ENCODE data around the gene DPH5. TPM values are rescaled to one million over a fixed set of nuclear protein-coding genes. Genes with fewer than 3 reads are reported as not detected.

Gene DPH5
- total and polyA plus RNA-seq, 2 of the 4 experiments (the other 2 are of a cell fraction): 32.3 to 42.0 TPM

DNA sequence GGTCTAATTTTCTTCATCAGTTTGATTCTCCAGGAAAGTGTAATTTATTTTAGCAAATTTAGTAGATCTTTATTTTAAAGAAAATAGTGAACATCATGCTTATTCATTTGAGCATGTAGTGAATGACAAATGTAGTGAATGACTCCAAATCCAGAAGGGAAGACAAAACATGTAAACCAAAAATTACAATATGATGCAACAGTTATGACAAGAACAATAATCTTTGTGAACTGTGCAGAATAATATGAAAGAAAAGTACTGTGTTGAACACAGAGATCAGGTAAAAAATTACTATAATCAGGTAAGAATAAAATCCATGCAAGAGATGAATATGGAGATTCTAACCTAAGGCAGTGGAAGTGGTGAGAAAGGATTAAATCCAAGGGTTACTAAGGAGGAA is 30.0 kb upstream of the DPH5 start:
- H3K79me1 ChIP-seq (ENCODE audit: low read depth in 1 of 2, low read length in 2 of 2): no peaks in the 10 kb centered on the region; a peak in 1 of 4 replicates
- no peak overlapping the region for H3K56ac ChIP-seq (ENCODE audit: extremely low read depth, insufficient read depth, low read length)
- H2BK120ac ChIP-seq (ENCODE audit: low read depth, low read length): no peak overlapping the region
- H2AK9ac ChIP-seq (replicated peaks; ENCODE audit: low read depth, low read length, poor library complexity): no peak overlapping the region
- POLR2A ChIA-PET (ENCODE audit: unreplicated experiment): no interaction called here
- H2AK5ac ChIP-seq (ENCODE audit: low read depth, low read length): no peak overlapping the region
- H3K9ac ChIP-seq (ENCODE audit: low read depth, low read length): no peak overlapping the region
- no peak overlapping the region for H4K91ac ChIP-seq (ENCODE audit: insufficient read depth, low read depth, low read length)
- no TSS peak for BruUV-seq (replicated peaks)
- no peaks in the 10 kb centered on the region for H3K27me3 ChIP-seq (ENCODE audit: control insufficient read depth, insufficient read depth, low read length)
- H3K4me2 ChIP-seq (ENCODE audit: low read depth, low read length): no peak overlapping the region
- H3K4me1 ChIP-seq (ENCODE audit: control insufficient read depth, insufficient read depth, low read length): no peaks in the 10 kb centered on the region
- no peak overlapping the region for H3K14ac ChIP-seq (replicated peaks; ENCODE audit: low read depth, low read length)
- no peak overlapping the region for H3K4ac ChIP-seq (ENCODE audit: low read depth, low read length)
- ATAC-seq (ENCODE audit: low read depth): no peak
- no peaks in the 10 kb centered on the region for H3K36me3 ChIP-seq (ENCODE audit: control insufficient read depth, insufficient read depth, low read length)
- H3K23ac ChIP-seq (ENCODE audit: low read depth, low read length): no peak overlapping the region
- no peak overlapping the region for H2BK15ac ChIP-seq (ENCODE audit: low read depth, low read length)
- no peak for DNase-seq
- no peak overlapping the region for H4K5ac ChIP-seq (ENCODE audit: low read depth, low read length)
- no peak overlapping the region for H2BK5ac ChIP-seq (ENCODE audit: low read depth, low read length, poor library complexity, severe bottlenecking)
- H3K9me1 ChIP-seq (ENCODE audit: insufficient read depth, low read length): no peaks in the 10 kb centered on the region
- H4K20me1 ChIP-seq (ENCODE audit: insufficient read depth, low read length): no peaks in the 10 kb centered on the region
- H3K9me3 ChIP-seq (ENCODE audit: control insufficient read depth, insufficient read depth, low read length): no peaks in the 10 kb centered on the region
- in situ Hi-C loops (cut with MboI; ENCODE audit: low sequenced_read_pairs): no loop called here
- no peak overlapping the region for H2AFZ ChIP-seq (replicated peaks; ENCODE audit: low read length, poor library complexity)
- H4K8ac ChIP-seq (ENCODE audit: low read depth in 2 of 2, low read length in 2 of 2): no peak overlapping the region
- intact Hi-C loops (cut with micrococcal nuclease): no loop called here
- dilution Hi-C loops (cut with HindIII; ENCODE audit: low sequenced_read_pairs, unreplicated experiment): no loop called here
- CTCF ChIA-PET: no interaction called here
- no peak overlapping the region for H2BK20ac ChIP-seq (ENCODE audit: low read depth, low read length)
- no peak overlapping the region for H3K18ac ChIP-seq (ENCODE audit: low read depth, low read length)
- no peak overlapping the region for H3K4me3 ChIP-seq (ENCODE audit: insufficient read depth, low read depth, low read length)
- no peak overlapping the region for H3K27ac ChIP-seq (ENCODE audit: insufficient read depth, low read length)
- TF ChIP-seq CEBPB (IDR thresholded peaks at IDR 0.05; ENCODE audit: low read depth, low read length) (peak; percentile 56; the same call in 1 of the 2 replicates), MXI1 (IDR thresholded peaks at IDR 0.05; ENCODE audit: borderline replicate concordance, low read depth, low read length) (no peak)
